HG03520 (cell line): ENCODE results near the gene MYBPC3.

Experiments
- ATAC-seq: cut with Tn5 transposase; IDR thresholded peaks from one replicate; pipeline ENCODE4 v1.9.1; 2021; ENCODE audit warnings: mild to moderate bottlenecking, moderate library complexity; ENCODE audit not compliant: unreplicated experiment

The MYBPC3 gene

GRCh38 chr11:47387944-47388696 lies 35.6 kb upstream of the MYBPC3 start:
- ATAC-seq, result no peak

GRCh38 chr11:47384498-47384897 lies 32.0 kb upstream of the MYBPC3 start:
- no peak for ATAC-seq

GRCh38 chr11:47383071-47383470 lies 30.6 kb upstream of the MYBPC3 start:
- no peak for ATAC-seq

DNA sequence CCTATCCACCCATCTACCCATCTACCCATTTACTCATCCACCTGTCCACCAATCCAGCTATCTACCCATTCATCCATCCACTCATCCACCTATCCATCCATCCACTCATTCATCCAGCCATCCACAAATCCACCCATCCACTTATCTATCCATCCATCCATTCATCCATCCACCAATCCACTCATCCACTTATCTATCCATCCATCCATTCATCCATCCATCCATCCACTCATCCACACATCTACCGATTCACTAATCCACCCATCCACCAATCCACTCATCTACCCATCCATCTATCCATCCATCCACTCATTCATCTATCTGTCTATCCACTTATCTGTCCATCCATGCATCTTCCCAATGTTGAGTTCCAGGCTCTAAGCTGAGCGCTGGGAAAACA lies 27.6 kb upstream of the MYBPC3 start:
- ATAC-seq, result no peak

- ATAC-seq, result no peak
These were observed 26.8 kb upstream of the MYBPC3 start for GRCh38 chr11:47379317-47379716.

- ATAC-seq, result no peak
These were observed 26.3 kb upstream of the MYBPC3 start for GRCh38 chr11:47378836-47379170.

GRCh38 chr11:47378010-47378835 lies 25.7 kb upstream of the MYBPC3 start, which contains the start of gene SPI1:
Gene SPI1, minus strand, starts transcription at chr11:47378547. Its CDS starts 194 bp downstream, at chr11:47378353.
- peak; percentile 78 for ATAC-seq

DNA sequence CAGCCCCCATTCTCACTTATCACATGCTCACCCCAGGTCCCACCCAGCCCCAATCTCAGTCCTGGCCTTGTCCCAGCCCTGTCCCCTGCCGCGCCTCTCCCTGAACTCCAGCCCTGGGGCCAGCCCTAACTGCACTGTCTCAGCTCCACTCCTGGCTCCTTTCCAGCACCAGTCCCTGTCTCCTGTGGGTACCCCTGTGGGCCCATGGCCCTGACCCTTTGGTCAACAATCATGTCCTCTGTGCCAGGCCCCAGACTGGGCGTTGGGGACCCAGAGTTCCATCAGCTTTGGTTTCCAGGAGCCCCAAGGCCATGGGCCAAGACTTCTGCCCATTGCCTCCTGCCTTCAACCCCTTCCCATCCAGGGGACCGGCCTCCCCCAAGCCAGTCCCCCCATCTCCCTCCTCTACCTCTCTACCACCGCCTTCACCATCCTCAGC lies 25.1 kb upstream of the MYBPC3 start:
- ATAC-seq, result no peak

GRCh38 chr11:47376525-47377371 lies 24.2 kb upstream of the MYBPC3 start:
- ATAC-seq, result no peak

GRCh38 chr11:47376107-47376524 lies 23.6 kb upstream of the MYBPC3 start:
- ATAC-seq, result no peak

GRCh38 chr11:47375546-47376085 lies 23.1 kb upstream of the MYBPC3 start:
- ATAC-seq, result no peak

- ATAC-seq, result no peak
These were observed 22.5 kb upstream of the MYBPC3 start for GRCh38 chr11:47375020-47375419.

DNA sequence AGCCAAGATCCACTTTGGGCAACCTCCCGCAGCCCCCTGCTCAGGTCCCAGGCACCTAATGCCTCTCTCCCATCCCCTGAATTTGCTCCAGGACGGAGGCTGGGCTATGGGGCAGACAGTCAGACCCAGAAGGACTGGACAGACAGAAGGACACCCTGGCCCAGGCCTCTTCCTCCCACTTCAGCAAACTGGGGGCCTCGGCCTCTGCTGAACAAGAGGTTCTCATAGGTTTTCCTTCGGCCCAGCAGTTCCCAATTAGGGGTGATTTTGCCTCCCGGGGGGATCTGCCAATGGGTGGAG lies 22.2 kb upstream of the MYBPC3 start:
- ATAC-seq, result no peak

DNA sequence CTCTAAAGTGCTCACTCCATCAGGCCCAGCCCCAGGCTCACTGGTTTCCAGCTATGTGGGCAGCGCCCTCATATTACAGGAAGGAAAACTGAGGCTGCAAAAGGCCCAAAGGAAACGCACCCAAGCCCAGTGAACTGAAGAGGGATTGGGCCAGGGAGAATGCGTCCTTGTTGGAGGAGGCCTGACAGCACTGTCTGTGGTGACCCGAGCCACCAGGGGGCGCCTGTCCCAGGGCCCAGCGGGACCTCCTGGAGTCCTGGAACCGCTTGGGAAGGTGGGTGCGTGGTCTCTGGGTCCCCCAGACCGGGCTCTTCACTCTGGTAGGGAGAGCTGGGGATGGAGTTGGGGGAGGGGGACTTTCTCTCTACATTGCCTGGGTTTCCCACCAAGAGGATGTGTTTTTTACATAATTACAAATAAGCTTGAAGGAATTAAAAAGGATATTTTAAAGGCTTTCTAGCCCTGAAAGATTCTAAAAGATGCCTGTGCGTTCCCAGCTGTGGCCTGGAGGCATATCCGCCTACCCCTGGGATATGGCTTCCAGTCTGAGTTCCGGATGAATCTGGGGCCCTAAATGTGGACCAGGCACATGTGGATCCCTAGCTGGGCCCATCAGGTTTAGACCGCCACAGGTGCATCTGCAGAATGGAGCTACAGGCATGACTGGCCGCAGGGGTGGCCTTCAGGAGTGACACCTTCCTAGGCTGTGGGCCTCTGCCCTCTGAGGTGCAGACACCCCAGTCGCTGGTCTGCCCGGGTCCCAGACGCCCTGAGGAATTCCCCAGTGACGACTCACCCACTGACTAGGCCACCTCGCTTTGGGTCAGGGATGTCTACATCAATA lies 21.6 kb upstream of the MYBPC3 start:
- peak; percentile 40 for ATAC-seq

DNA sequence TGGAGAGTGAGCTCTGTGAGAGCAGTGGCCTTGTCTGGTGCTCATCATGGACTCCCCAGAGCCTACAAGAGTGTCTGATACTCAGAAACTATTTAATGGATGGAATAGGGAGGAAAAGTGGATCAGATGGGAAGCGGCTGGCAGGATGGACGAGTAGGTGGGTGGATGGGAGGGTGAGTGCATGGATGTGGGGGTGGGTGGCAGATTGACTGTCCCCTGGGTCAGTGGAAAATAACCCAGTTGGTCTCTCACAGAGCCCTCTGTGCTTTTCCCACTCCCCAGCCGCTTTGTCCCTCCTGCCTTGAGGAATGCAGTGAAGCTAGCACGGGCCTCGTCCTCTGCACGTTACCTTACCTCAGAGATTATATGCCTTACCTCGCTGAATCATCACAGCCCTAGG lies 19.9 kb upstream of the MYBPC3 start:
- ATAC-seq, result no peak

DNA sequence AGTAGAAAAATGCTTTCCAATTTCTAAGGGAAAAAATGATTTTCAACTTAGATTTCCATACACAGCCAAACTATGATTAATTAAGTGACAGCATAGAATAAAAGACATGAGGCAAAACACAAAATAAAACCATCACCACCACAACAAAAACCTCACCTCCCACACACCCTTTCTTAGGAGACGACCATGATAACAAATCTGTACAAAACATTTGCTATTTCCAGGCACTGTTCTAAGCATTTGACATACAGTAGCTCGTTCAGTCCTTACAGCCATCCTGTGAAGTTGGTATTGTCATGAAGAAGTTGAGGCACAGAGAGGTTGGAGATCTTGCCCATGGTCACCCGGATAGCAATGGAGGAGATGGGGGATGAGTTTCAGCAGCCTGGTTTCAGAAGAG lies 17.2 kb upstream of the MYBPC3 start:
- ATAC-seq, result no peak

GRCh38 chr11:47366020-47366490 lies 13.6 kb upstream of the MYBPC3 start:
- no peak for ATAC-seq

DNA sequence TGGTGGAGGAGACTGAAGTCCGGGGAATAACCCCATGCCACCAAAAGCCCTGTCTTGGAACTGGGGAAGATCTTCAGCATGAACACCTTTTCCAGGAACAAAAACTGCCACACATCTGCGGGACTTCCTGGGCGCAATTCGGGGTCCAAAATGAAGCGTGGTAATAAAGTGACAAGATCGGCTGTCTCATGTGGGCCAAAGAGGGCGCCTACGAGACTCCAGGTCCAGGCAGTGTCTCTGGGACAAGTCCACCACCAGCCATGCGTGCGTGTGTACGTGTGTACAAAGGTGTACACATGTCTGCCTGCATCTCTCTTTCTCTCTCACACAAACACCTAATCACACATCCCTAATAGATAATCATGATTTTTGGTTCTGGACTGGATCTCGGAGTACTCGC lies 8.9 kb upstream of the MYBPC3 start:
- ATAC-seq, result no peak

GRCh38 chr11:47360341-47360740 lies 7.8 kb upstream of the MYBPC3 start:
- no peak for ATAC-seq

GRCh38 chr11:47359586-47359985 lies 7.1 kb upstream of the MYBPC3 start:
- no peak for ATAC-seq
